K562 treated with DMSO at 1 percent for 48 hours (cell line): Measurements from ENCODE around the gene CCDC9B. TPM values are rescaled to one million over a fixed set of nuclear protein-coding genes. Genes with fewer than 3 reads are reported as not detected.

Experiments
- total RNA-seq: library from RNA; unstranded; fragments of 300-600 nt; gene quantifications from 2 replicates; pipeline ENCODE4 v1.2.3, GENCODE V29; 2022; ENCODE audit warnings: low replicate concordance; ENCODE audit errors: extremely low read depth

CCDC9B gene
- total RNA-seq = not detected in 2 replicates

DNA sequence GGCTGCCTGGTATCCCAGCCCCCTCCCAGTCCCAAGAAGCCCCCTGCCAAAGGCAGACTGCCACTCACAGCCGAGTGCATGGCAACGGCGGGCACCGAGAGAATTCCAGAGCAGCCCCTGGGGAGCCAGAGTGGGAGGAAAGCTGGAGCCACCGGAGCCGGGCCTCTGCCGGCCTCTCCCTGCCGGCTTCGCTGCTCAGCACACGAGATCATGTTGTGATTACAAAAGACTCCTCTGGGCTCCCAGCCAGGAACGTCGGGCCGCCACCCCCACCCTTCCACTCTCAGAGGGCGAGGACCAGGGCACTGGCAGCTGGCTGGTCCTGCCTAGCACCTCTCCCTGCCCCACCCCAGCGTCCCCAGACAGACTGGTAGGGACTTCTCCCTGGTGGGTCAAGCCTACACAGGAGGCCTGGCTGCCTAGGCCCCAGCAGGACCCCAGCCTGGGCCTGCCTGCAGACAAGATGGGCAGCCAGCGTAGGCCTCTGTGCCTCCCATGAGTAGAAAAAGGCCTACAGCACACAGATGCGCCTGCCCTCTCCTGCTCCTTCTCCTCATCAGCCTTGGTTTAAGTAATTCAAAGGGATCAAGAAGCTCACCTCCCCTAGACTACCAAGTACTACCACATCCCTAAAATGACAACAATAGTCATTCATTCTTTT lies at the start of gene CCDC9B:
Gene CCDC9B (minus strand): TSS at position 200 of the 661 bp plus-strand sequence. CDS start 120 bp downstream, at position 80.

DNA sequence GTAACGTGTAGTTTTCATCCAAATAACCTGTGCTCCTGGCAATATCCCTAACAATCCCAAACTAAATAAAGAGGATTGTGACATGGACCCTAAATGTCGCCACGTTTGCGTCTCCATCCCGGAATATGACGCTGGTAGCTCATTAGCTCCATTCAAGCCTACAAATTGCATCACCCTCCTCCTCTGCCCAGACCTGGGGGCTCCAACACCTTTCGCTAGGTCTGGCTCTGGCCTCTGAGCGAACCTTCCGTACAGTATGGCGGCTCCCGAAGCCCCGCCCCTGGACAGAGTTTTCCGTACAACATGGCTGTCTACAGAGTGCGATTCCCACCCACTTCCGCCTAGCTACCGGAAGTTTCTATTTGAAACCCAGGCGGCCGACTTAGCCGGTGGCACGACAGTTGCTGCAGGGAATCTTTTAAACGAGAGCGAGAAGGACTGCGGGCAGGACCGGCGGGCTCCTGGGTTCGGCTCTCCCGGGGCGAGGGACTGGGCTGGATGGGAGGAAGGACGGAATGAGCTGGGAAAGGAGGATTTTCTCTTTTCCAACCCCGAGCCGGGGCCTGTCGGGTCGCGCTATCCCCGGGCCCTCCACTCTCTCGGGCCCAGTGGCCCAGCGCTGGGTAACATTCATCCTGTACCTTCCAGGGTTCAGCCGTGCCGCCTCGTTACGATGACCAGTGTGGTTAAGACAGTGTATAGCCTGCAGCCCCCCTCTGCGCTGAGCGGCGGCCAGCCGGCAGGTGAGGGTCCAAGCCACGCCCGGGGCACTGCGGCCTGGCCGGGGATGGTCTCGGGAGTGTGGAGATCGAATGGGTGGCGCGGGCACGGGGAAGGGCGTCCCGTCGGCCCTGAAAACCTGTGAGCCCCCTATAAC lies 42.1 kb upstream of the CCDC9B start, which contains the start of gene KNSTRN:
Gene KNSTRN (plus strand): TSS at position 142 of the 877 bp plus-strand sequence. CDS start 115 bp downstream, at position 257.

DNA sequence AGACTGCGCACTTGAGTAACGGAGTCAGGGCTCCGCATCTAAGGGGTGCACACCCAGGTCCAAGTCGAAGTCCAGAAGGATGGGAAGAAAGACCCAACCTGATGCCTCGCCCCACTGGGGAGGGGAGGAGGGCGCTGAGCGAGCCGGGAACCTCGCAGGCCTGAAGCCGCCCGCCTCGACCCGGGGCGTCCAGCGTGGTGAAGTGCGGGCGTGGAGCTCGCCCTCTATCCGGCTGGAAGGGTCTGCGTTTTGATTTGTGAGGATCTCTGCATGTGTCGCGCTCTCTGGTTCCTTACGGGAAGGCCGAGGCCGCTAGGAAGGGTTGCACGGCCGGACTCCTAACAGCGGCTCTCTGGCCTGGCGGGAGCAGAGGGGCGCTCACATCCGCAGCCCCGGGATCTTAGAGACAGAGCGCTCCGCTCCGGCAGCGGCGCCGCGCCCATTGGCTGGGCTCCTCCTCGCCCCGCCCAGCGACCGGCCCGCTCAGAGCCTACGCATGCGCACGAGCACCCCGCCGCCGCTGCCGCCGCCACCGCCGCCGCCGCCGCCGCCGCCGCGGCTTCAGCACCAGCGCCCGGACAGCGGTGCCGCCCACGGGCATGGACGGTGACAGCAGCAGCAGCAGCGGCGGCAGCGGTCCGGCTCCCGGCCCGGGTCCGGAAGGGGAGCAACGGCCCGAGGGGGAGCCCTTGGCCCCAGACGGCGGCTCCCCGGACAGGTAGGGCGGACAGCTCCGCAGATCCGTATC lies 17.2 kb upstream of the CCDC9B start, which contains the start of gene DISP2:
Gene DISP2 (plus strand): TSS at position 497 of the 748 bp plus-strand sequence. CDS start 103 bp downstream, at position 600.

DNA sequence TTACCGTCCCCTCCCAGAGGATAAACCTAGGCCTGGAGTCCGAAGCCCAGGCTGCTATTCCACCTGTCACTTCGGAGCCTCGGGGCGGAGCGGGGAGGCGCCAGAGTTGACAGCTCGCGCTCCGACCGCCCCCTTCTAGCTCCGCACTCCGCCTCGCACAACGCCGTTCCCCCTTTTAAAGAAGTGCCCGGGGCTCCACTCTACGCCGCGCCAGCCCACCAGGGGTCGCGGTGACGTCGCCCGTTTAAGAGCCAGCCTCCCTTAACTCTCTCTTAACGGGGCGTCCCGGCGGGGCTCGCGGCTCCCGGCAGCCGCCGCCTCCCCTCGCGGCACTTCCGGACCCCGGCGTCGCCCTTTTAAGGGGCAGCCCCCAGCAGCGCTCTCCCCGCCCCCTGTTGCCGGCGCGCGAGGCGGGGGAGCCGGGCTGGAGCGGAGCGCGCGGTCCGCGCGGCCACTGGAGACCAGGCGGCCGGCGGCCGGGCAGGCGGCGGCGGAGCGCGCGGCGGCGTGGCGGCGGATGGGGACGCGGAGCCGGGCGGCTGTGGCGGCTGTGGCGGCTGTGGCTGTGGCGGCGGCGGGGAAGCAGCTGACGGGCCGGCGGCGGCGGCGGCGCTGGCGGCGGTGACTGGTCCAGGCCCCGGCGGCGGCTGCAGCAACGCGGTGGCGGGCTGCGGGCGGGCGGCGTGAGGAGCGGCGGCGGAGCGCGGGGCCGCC lies 17.3 kb downstream of the CCDC9B start, which contains the start of gene INAFM2:
Gene INAFM2 (plus strand): TSS at position 454 of the 714 bp plus-strand sequence. CDS start 364 bp downstream, outside the sequence.

DNA sequence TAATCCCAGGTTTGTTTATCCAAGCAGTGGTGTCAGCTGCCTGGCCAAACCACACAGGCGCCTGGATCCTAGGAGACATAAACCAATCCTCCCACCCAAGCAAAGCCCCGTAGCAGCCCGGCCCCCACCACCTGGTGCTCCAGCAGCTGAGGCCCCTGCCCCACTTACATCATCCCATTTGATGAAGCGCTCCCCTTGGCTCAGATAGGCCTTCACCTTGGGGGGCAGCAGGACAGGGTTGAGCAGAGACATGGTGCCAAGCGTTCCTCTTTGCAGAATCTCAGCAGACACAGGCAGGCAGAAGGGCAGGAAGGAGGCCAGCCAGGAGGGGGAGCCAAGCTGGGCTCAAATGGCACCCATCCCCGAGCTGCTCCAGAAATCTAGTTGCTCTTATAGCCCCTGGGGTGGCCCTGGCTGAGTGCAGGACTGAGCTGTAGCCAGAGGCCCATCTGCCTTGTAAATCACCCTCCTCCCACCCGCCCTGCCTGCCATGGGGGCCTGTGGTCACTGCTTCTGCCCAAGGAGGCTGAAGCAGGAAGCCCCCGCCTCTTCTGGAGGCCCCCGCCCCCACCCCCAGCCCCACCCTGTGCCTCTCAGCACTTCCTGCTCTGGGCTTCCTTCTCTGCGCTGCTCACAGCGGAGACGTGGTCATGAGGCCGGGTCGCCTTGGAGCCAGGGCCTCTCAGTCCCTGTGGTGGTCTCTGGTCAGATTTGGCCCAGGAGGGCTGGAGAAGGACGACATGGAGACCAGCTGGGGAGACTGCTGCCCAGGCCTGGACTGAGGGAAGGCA lies 33.1 kb downstream of the CCDC9B start, which contains the start of gene PLCB2:
Gene PLCB2 (minus strand): TSS at position 515 of the 791 bp plus-strand sequence. CDS start 263 bp downstream, at position 252.

DNA sequence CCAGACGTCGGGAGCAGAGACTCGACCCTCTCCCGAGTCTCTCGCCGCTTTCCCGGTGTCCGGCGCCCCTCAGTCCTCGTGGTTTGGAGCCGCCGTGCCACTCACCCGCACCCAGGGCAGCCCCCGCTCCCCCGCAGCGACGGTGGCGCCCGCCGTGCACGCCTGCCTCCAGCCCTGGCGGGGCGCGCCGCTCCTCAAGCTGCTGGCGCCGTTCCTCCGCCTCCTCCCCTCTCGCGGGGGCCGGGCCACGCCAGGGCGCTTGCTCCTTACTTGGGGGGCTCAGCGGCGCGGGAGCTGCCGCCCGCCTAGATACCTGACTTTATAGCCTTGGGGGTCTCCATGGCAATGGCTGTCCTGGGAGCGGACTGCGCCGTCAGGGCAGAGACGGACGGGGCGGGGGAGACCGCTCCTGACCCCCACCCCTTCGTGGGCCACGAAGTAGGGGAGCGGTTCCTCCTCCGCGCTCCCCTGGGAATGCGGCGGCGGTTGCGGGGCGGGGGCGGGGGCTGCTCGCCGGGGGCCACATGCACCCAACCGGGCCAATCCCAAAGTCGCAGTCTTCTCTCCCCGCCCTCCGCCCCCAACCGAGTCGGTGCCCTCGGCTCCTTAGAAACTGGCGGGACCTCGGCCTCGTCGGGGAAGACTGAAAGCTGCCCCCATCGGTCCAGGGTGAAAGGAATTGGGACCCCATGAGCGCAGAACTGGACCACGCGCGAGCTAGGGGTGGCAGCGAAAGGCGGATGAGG lies 57.7 kb downstream of the CCDC9B start, which contains the start of gene ANKRD63:
Gene ANKRD63 (minus strand): TSS at position 196 of the 746 bp plus-strand sequence. CDS start 478 bp downstream, outside the sequence.

Other genes with a start within 250 kb of the CCDC9B start
- gene BMF, start 232.1 kb downstream of the CCDC9B start, total RNA-seq = not detected in 2 replicates
- gene BUB1B, start 179.9 kb downstream of the CCDC9B start, total RNA-seq = not detected in 2 replicates
- not detected in 2 replicates for gene PAK6, start 101.9 kb downstream of the CCDC9B start, total RNA-seq
- gene ANKRD63, start 57.9 kb downstream of the CCDC9B start, total RNA-seq = not detected in 2 replicates
- not detected in 2 replicates for gene PLCB2, start 33.0 kb downstream of the CCDC9B start, total RNA-seq
- gene INAFM2, start 17.2 kb downstream of the CCDC9B start, total RNA-seq = not detected in 2 replicates
- gene PHGR1, start 10.1 kb upstream of the CCDC9B start, total RNA-seq = not detected in 2 replicates
- gene DISP2, start 17.3 kb upstream of the CCDC9B start, total RNA-seq = not detected in 2 replicates
- not detected in 2 replicates for gene KNSTRN, start 41.8 kb upstream of the CCDC9B start, total RNA-seq
- gene IVD, start 64.9 kb upstream of the CCDC9B start, total RNA-seq = not detected in 2 replicates
- not detected in 2 replicates for gene BAHD1, start 100.0 kb upstream of the CCDC9B start, total RNA-seq
- not detected in 2 replicates for gene CHST14, start 130.0 kb upstream of the CCDC9B start, total RNA-seq
- not detected in 2 replicates for gene CCDC32, start 224.1 kb upstream of the CCDC9B start, total RNA-seq
- gene RPUSD2, start 228.4 kb upstream of the CCDC9B start, total RNA-seq = not detected in 2 replicates